GM12892 (cell line): Measurements from ENCODE around the gene TIGD6.

Experiments
- DNase-seq: peaks from one replicate; pipeline ENCODE4 v3.0.0; 2011; ENCODE audit not compliant: insufficient read length
- FAIRE-seq: peaks from 2 replicates; lab custom pipeline; 2011; peaks lifted over from hg19 to GRCh38; lab: Jason Lieb, UNC
- POLR2A ChIP-seq: IDR thresholded peaks from 2 replicates; pipeline ENCODE4 v1.6.1; 2011; ENCODE audit warnings: low read depth, low read length, control low read depth
- POLR2AphosphoS5 ChIP-seq: IDR thresholded peaks from 2 replicates; pipeline ENCODE4 v1.6.1; 2011; ENCODE audit warnings: low read depth, low read length, control low read depth
- TAF1 ChIP-seq: IDR thresholded peaks from 2 replicates; pipeline ENCODE4 v1.6.1; 2011; ENCODE audit warnings: low read depth, mild to moderate bottlenecking, control low read depth, low read length, borderline replicate concordance

Gene TIGD6

DNA sequence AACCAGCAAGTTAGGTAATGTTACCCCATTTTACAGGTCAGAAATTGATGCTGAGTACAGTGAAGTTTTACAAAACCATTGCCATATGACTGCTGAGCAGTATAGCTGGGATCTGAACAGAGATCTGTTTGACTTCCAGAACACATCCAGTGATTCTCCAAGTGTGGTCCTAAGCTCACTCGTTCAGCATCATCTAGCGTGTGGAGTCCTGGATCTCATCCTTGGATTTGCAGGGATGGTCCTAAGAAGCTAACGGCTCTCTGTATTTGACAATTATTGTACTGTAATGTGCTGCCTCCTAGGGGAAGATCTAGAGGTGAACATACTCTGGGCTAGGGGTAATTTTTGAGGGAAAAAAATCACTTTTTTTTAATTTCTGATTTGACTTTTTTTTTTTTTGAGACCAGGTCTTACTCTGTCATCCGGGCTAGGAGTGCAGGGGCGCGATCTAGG is 38.5 kb downstream of the TIGD6 start:
- DNase-seq (no peak), FAIRE-seq (no peak)
- TF ChIP-seq TAF1, result no peak
- no peak for TF ChIP-seq POLR2A
- TF ChIP-seq POLR2AphosphoS5, result no peak

DNA sequence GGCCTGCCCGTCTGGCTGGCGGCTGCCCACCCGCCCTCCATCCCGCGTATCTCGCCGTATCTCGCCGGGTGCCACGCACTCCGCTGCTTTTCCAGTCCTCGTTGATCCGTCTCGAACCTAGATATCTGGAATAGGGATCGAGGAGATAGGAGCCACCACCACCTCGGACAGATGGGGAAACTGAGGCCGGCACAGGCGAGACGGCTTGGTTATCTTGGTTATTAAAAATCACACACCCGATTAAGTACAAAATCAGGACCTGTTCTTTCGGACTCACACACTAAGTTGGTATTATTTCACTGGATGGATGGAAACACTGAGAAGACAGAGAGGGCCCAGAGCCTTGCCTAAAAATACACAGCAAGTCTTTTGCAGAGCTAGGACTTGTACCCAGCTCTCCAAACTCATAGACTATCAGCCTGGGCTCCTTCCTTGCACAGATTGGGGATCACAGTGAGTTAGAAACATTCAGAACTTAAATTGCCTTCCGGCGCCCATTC is 39.2 kb downstream of the TIGD6 start:
- TF ChIP-seq POLR2A (no peak), TAF1 (no peak), POLR2AphosphoS5 (no peak)
- DNase-seq (no peak), FAIRE-seq (no peak)

DNA sequence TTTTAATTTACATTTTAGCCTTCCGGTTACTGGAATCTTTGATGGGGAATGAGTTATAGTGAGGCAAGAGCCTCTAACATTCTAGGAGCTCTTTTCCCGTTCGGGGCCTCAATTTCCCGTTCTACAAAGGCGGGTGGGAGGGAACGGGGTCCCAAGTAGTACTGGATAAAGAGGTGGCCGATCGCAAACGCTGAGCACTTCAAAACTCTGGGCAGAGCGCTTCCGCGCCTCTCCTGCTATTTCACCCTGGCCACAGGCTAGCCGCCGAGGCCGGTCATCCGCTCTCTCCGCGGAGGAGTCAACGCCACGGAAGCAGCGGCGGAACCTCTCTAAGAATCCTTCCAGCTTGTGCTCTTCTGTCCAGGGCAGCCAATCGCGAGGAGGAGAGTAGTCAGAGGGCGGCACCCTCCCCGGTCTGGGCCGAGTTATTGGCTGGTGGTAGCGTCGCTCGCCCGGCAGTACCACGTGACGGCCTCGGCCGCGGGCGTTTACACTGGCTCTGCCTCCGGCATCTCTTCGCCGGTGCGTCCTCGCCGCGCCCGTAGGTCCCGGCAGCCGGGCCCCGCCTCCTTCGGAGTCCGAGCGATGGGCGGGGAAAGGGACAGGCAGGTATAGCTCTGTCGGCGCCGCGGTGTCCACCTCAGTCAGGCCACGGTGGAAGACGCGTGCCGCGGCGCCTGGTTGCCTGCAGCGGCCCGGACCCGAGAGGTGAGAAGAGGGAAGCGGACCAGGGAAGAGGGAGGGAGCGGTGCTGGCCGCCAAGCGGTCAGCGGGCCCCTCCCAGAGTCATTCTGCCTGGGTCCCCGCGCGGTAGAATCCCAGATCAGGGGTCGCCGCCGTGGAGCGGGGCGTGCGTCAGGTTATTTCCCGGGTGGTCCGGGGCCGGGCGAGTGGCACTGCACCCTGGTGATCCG is 39.9 kb downstream of the TIGD6 start, which contains the start of gene SLC26A2:
Gene SLC26A2 (plus strand): TSS at position 487 of the 914 bp plus-strand sequence. CDS start 16,895 bp downstream, outside the sequence.
- DNase-seq (peak; percentile 90), FAIRE-seq (peak; percentile 95)
- TF ChIP-seq TAF1 (peak; percentile 77), POLR2A (peak; percentile 95), POLR2AphosphoS5 (peak; percentile 95)

DNA sequence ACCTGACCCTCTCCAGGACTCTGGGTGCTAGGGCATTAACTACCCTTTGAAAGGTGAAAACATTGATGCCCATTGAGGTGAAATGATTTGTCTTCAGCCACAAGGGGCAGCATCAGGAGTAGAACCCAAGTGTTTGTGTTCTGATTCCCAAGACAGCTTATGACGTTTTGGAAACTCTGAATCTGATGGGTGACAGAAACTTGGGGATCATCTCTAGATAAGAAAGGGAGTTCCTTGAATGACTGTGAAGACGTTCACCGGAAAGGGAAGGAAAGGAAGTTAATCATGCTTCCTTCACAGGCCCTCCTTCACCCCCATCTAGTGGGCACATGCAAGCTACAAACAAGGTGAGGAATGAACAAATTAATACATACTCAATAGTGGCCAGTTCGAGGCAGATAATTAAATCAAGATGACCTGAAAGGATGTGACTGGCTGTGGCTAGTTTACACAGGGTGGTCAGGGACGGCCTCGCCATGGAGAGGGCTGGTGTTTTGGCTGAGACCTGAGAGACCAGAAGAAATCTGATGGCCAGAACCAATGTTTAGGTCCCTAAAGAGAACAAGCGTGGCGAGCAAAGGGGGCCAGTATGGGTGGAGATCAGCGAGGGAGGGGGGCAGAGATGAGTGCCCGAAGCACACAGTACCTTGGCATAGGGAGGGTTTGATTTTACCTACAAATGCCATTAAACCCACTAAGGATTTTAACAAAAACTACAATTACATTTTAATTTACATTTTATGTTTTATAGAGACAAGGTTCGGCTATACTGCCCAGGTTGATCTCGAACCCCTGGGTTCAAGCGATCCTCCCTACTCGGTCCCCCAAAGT is 40.8 kb downstream of the TIGD6 start:
- peak; percentile 24 for FAIRE-seq
- TF ChIP-seq TAF1, result no peak
- no peak for TF ChIP-seq POLR2AphosphoS5
- no peak for TF ChIP-seq POLR2A
- peak; percentile 29 for DNase-seq

DNA sequence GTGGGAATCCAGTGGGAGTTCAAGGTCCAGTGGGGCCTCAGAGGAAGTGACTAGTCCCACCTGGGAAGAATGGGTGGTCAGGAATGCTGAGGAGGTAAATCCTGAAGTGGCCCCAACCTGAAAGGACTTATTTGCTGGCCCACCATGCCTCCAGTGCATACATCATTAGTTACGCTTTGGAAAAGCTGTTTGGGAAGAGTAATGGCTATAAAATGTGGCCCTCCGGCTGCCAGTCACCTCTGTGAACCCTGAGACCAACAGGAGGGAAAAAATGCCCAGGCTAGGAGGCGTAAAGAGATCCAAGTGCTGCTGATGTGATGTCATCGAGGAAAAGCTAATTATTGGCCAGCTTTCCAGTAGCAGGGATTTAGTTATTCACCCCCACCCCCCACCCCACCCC is 42.6 kb downstream of the TIGD6 start:
- FAIRE-seq (no peak), DNase-seq (no peak)
- TF ChIP-seq POLR2AphosphoS5, result no peak
- no peak for TF ChIP-seq POLR2A
- no peak for TF ChIP-seq TAF1

- FAIRE-seq (no peak), DNase-seq (no peak)
- TF ChIP-seq TAF1 (no peak), POLR2A (no peak), POLR2AphosphoS5 (no peak)
Measured at GRCh38 chr5:149956685-149957084, 43.8 kb downstream of the TIGD6 start.

DNA sequence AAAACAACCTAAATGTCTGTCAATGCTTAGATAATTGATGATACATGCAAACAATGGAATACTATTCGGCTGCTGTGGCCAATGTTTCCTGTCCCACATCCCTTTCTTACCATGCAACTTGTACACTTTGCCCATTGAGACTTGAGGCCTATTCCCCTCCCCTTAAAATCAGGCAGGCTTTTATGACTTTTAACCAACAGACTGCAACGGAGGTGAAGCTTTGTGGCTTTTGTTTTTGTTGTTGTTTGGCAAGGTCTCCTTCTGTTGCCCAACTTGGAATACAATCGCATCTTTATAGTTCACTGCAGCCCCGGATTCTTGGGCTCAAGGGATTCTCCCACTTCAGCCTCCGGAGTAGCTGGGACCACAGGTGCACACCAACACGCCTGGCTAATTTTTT is 45.7 kb downstream of the TIGD6 start:
- FAIRE-seq, result no peak
- TF ChIP-seq TAF1 (no peak), POLR2AphosphoS5 (no peak)
- no peak for DNase-seq

DNA sequence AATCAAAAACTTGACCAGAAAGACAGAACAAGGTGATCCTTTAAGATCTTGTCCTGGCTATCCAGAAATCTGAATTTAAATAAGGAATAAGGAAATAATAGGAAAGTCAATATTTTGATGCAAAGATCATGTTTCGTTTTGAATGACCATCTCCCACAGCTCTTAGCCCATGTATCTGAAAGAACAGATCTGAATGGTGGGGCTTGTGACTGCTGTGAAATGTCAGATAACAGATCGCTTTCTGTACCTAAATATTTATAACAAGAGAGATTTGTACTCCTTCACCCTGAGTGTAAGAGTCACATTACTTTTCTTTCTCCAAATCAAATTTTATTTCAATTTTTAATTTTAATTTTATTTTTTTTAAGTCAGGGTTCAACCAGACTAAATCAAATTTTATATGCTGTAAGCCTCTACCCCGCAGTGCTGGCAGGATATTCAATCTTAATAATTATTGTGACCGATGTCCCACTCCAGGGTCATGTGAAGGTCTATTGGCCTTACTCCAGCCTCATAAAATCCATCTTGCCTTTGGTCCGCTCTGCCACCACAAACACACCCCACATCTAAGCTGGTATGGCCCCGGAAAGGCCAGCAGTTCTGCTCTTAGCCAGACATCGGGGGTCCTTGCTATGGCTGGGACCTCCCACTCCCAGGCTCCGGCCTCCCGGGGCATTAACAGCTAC is 46.9 kb downstream of the TIGD6 start:
- no peak for TF ChIP-seq TAF1
- no peak for TF ChIP-seq POLR2AphosphoS5
- TF ChIP-seq POLR2A, result no peak
- FAIRE-seq, result no peak
- DNase-seq, result no peak

DNA sequence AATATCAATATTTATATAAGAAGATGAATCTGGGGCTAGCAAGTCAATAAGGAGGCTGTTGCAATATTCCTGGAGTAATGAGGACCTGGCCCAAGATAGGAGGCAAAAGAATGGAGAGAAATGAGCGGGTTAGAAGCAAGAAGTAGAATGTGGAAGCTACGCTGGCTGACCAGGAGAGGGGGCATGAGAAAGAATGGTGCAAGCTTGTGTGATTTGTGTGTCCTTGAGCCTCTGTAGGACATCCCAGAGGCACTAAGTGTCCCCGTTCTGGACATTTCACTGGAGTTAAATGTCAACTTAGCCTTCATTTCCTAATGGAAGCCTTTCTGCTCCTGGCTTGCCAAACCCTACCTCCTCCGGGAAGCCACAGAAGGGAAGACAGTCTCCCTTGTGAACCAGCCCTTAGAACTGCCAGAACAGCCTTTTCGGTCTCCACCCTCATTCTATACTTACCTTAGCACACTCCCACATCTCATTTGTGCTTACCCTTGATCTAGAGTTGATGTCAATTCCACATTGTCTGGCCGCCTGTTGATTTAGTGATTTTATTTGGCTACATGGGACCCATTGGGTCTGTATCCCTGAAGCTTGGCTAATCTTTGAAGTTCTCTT is 49.2 kb downstream of the TIGD6 start:
- DNase-seq (no peak), FAIRE-seq (no peak)
- TF ChIP-seq POLR2AphosphoS5 (no peak), TAF1 (no peak), POLR2A (no peak)

DNA sequence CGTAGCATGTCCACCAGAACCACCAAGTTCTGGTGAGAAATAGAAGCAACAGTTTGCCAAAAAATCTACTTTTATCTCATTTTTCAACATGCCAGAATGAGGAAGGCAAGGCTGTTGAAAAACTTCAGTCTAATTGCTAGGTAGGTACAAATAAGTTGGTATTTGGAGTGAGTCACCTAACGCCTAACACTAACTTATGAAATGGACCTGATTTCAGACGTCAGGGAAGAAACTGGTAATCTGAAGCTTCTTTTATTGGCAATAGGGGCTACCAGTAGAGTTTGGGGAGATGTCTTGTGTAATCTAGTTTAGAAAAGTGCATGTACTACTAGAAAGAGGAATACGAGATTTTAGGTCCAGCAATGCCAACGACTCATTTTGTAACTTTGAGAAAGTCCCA is 51.5 kb downstream of the TIGD6 start:
- DNase-seq (no peak), FAIRE-seq (no peak)
- no peak for TF ChIP-seq POLR2AphosphoS5
- no peak for TF ChIP-seq POLR2A
- no peak for TF ChIP-seq TAF1
